ENCODE results near the gene SNX33. TPM values are rescaled to one million over a fixed set of nuclear protein-coding genes. Genes with fewer than 3 reads are reported as not detected.

SNX33 gene
- total and polyA plus RNA-seq, 11 donors, result 7.7 to 20.9 (median 11.3) TPM

DNA sequence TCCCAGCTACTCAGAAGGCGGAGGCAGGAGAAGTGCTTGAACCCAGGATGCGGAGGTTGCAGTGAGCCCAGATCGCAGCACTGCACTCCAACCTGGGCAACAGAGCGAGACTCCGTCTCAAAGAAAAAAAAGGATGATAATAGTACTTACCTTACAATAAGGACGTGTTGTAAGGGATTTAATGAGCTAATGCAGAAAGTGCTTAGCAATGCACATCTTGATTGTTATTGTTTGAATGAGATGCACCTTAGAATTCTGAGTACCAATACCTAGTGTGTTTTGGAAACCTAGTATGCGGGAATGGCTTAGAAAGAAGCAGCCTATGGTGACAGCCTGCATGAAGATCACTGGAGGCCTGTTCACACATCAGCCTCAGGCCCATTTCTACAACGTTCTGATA is 41.7 kb upstream of the SNX33 start:
- TF ChIP-seq POLR2A (IDR thresholded peaks at IDR 0.05) (no peak), CTCF (IDR thresholded peaks at IDR 0.05) (no peak)
- Histone ChIP-seq H3K4me1 (peaks cover 0 to 19% (median 0%) of the 10 kb centered on the region in 12 donors), H3K27ac (peak overlapping the region in 1 of 12 donors; percentile 64), H3K27me3 (no peaks in the 10 kb centered on the region), H3K36me3 (peaks cover 0 to 95% (median 90%) of the 10 kb centered on the region in 9 donors), H3K9me3 (no peaks in the 10 kb centered on the region), H3K4me3 (no peak overlapping the region)
- ATAC-seq (no peak), DNase-seq (no peak)
- WGBS, 4 donors, result 92 to 94% (median 94%) methylated on average over 8 of the region's 8 CpGs
- intact Hi-C loops (cut with DNase I), result no loop called here

DNA sequence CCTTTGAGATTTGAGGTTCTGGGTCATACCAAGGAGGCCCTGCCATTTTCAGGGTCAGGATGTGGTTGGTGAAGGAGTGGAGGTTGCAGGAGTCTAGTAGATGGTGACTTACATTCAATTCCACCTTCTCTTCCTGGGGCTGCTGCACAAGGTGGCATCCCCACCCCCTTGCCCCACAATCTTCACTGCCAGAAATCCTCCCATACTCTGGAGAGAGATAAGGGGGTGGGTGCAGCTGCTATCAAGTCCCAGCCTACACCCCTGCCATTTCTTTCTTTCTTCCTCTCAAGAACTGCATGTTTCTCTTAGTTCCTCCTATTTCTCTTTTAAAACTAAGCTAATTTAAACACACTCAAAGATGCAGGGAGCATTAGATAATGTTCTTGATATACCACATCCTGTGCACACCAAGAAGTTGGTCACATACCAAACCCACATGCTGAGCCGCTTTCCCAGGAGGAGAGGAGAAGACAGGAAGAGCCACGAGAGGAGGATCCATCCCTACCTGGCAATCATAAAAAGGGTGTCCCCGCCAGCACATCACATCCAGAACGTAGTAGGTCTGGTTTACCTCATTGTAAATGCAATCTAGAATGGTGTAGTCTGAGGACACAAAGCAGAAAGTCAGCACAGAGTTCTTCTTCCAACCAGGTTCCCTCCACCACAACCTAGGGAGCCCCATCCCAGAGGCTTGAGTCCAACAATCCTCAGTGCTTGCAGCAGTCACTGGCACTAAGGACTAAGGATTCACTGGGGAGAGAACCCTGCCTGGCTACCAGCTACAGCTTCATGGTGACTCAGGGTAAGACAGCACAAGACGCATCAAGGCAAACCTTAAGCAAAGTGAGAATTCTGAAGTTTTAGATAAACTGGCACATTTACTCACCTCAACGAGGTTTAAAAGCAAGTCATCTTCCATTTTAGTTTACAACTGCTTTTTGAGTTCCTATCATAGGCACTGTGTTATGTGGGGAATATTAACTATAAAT is 40.7 kb upstream of the SNX33 start:
- ATAC-seq (no peak), DNase-seq (no peak)
- no peak overlapping the region for H3K4me3 ChIP-seq
- no peaks in the 10 kb centered on the region for H3K9me3 ChIP-seq
- peaks cover 0 to 19% (median 0%) of the 10 kb centered on the region in 12 donors for H3K4me1 ChIP-seq
- H3K36me3 ChIP-seq, result peaks cover 0 to 95% (median 90%) of the 10 kb centered on the region in 9 donors
- intact Hi-C loops (cut with DNase I), result no loop called here
- H3K27me3 ChIP-seq, result no peaks in the 10 kb centered on the region
- WGBS, 4 donors, result 82 to 93% (median 84%) methylated on average over 6 of the region's 6 CpGs
- TF ChIP-seq POLR2A (IDR thresholded peaks at IDR 0.05), result no peak
- TF ChIP-seq CTCF (IDR thresholded peaks at IDR 0.05), result no peak
- H3K27ac ChIP-seq, result peak overlapping the region in 1 of 12 donors; percentile 64

DNA sequence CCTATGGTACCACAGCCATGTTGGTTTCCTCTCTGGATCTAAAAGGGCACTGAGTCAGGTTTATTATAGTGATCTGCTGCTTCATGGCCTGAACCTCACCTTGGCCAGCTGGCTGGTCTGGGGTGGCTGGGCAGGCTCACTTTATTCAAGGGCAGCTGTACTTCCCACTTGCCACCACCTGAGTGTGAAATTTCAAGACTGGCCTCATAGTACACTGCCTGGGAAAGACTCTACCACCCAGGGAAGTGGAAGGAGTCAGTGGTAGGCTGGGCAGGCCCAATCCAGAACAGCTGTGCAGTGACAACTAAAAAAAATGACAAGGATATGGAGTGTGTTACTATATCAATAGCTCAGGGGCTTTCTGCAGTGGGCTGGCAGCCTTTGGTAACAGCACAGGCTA is 30.9 kb upstream of the SNX33 start:
- Histone ChIP-seq H3K27ac (no peak overlapping the region), H3K27me3 (no peaks in the 10 kb centered on the region), H3K4me3 (no peak overlapping the region), H3K9me3 (no peaks in the 10 kb centered on the region), H3K4me1 (peaks cover 0 to 26% (median 16%) of the 10 kb centered on the region in 12 donors), H3K36me3 (peaks cover 0 to 89% (median 82%) of the 10 kb centered on the region in 9 donors)
- no peak for ATAC-seq
- DNase-seq, result no peak
- intact Hi-C loops (cut with DNase I), result loop anchor here in 2 of 10 donors (10.0 kb wide), 2 partner anchors 58 to 142 kb away; no protein-coding TSS in a partner anchor
- TF ChIP-seq POLR2A (IDR thresholded peaks at IDR 0.05), result no peak
- no peak for TF ChIP-seq CTCF (IDR thresholded peaks at IDR 0.05)

Data from heart left ventricle (tissue), 16 donors.